A549 (cell line): Measurements from ENCODE around the gene MAP4K4. TPM values are rescaled to one million over a fixed set of nuclear protein-coding genes. Genes with fewer than 3 reads are reported as not detected.

Experiments
- ATAC-seq, 2 experiments: fragments of 200-7000 bp in 1 of 2; fragments of >200 bp in 1 of 2; cut with Nextera tagmentation in 1 of 2; cut with Tn5 transposase in 1 of 2; 3 replicates each; pipeline versions ENCODE4 v1.8.0 to v1.9.1; 2018 to 2020; ENCODE audit warnings: mild to moderate bottlenecking in 1 of 2, moderate library complexity in 1 of 2
- CTCF ChIA-PET: fragments of 300-600 bp; sonication (Branson Sonifier 250); formaldehyde crosslinking; extraction: SDS; loops from one replicate; lab custom pipeline; 2021; ENCODE audit warnings: antibody characterized with exemption, inconsistent platforms; lab: Yijun Ruan, JAX
- POLR2A ChIA-PET: fragments of 350-600 bp; formaldehyde crosslinking; extraction: SDS; loops from one replicate; lab custom pipeline; 2021; ENCODE audit warnings: antibody characterized with exemption, inconsistent platforms; lab: Yijun Ruan, JAX
- DNase-seq, 2 experiments: peaks; one replicate each; pipeline versions ENCODE4 v3.0.0 to v3.0.0-alpha.2; 2011 to 2016; ENCODE audit warnings: low read depth in 1 of 2, low spot score in 1 of 2
- FAIRE-seq: peaks from 2 replicates; lab custom pipeline; 2011; peaks lifted over from hg19 to GRCh38; lab: Jason Lieb, UNC
- H3K27ac ChIP-seq, 2 experiments: fragments of >200 bp; sonication (Bioruptor Twin); formaldehyde crosslinking; 3 replicates each; pipeline ENCODE4 v1.5.1; 2016 to 2017
- H3K4me1 ChIP-seq: fragments of >200 bp; sonication (Bioruptor Twin); formaldehyde crosslinking; 3 replicates; pipeline ENCODE4 v1.6.1; 2016
- H3K4me2 ChIP-seq: fragments of >200 bp; sonication (Bioruptor Twin); formaldehyde crosslinking; 3 replicates; pipeline ENCODE4 v1.6.1; 2016
- H3K4me3 ChIP-seq: fragments of >200 bp; sonication (Bioruptor Twin); formaldehyde crosslinking; 3 replicates; pipeline ENCODE4 v1.5.1; 2016
- H3K9me3 ChIP-seq: fragments of >200 bp; sonication (Bioruptor Twin); formaldehyde crosslinking; 3 replicates; pipeline ENCODE4 v1.6.1; 2016
- BHLHE40 ChIP-seq: IDR thresholded peaks from 2 replicates; pipeline ENCODE4 v1.6.1; 2012; ENCODE audit warnings: low read depth, low read length, inconsistent platforms
- CBX8 ChIP-seq: fragments of 200-600 bp; sonication (generic); IDR thresholded peaks from 2 replicates; pipeline ENCODE4 v1.6.1; 2016
- CHD4 ChIP-seq: fragments of 200-600 bp; sonication (generic); IDR thresholded peaks from 2 replicates; pipeline ENCODE4 v1.6.1; 2016; ENCODE audit warnings: antibody characterized with exemption, mild to moderate bottlenecking, borderline replicate concordance
- EHF ChIP-seq: fragments of 250-450 bp; sonication (Bioruptor Pico); IDR thresholded peaks from 2 replicates; pipeline ENCODE4 v1.5.0; 2020; ENCODE audit warnings: mild to moderate bottlenecking
- EHMT2 ChIP-seq: fragments of 200-600 bp; sonication (generic); IDR thresholded peaks from 2 replicates; pipeline ENCODE4 v1.6.1; 2016; ENCODE audit warnings: antibody characterized with exemption, low read depth, mild to moderate bottlenecking, moderate library complexity
- EP300 ChIP-seq, 2 experiments: fragments of >200 bp; sonication (Bioruptor Twin); formaldehyde crosslinking; IDR thresholded peaks; 2 replicates in 1 of 2; 3 replicates in 1 of 2; pipeline ENCODE4 v1.6.1; 2016 to 2017
- FOSL2 ChIP-seq, 2 experiments: fragments of 450-650 bp in 1 of 2; fragments of >200 bp in 1 of 2; sonication (Bioruptor Twin) in 1 of 2; formaldehyde crosslinking; IDR thresholded peaks; 2 replicates each; pipeline versions ENCODE4 v1.5.0 to v1.6.1; 2016 to 2020; ENCODE audit warnings: mild to moderate bottlenecking in 1 of 2, moderate library complexity in 1 of 2
- FOXS1 ChIP-seq: fragments of 250-450 bp; sonication (Bioruptor Pico); IDR thresholded peaks from 2 replicates; pipeline ENCODE4 v1.5.0; 2020; ENCODE audit warnings: mild to moderate bottlenecking, moderate library complexity
- GATA3 ChIP-seq: IDR thresholded peaks from 2 replicates; pipeline ENCODE4 v1.6.1; 2012; ENCODE audit warnings: borderline replicate concordance
- HOXA7 ChIP-seq: fragments of 250-450 bp; sonication (Bioruptor Pico); IDR thresholded peaks from 2 replicates; pipeline ENCODE4 v1.5.0; 2020; ENCODE audit warnings: mild to moderate bottlenecking, moderate library complexity
- KDM5A ChIP-seq: fragments of 200-600 bp; sonication (generic); IDR thresholded peaks from 2 replicates; pipeline ENCODE4 v1.6.1; 2016; ENCODE audit warnings: antibody characterized with exemption, mild to moderate bottlenecking
- MYC ChIP-seq: IDR thresholded peaks from 2 replicates; pipeline ENCODE4 v1.6.1; 2012; ENCODE audit warnings: mild to moderate bottlenecking, inconsistent platforms, low read length, improper control_type of control experiment, borderline replicate concordance
- NPAS2 ChIP-seq: fragments of 250-450 bp; sonication (Bioruptor Pico); IDR thresholded peaks from 2 replicates; pipeline ENCODE4 v1.8.0; 2022; ENCODE audit warnings: mild to moderate bottlenecking, moderate library complexity, borderline replicate concordance
- PBX3 ChIP-seq: IDR thresholded peaks from 2 replicates; pipeline ENCODE4 v1.6.1; 2012
- PHF8 ChIP-seq: fragments of 200-600 bp; sonication (generic); IDR thresholded peaks from 2 replicates; pipeline ENCODE4 v1.6.1; 2016; ENCODE audit warnings: low read depth, mild to moderate bottlenecking, antibody characterized with exemption, moderate library complexity, borderline replicate concordance
- RAD21 ChIP-seq, 2 experiments: fragments of >200 bp in 1 of 2; sonication (Bioruptor Twin) in 1 of 2; formaldehyde crosslinking in 1 of 2; IDR thresholded peaks in 1 of 2; conservative IDR thresholded peaks in 1 of 2; 2 replicates in 1 of 2; 3 replicates in 1 of 2; pipeline ENCODE4 v1.6.1; 2012 to 2018; ENCODE audit warnings: inconsistent platforms in 1 of 2
- RCOR1 ChIP-seq: fragments of 150-350 bp; IDR thresholded peaks from 2 replicates; pipeline ENCODE4 v1.6.1; 2014; ENCODE audit warnings: antibody characterized with exemption, low read length, low read depth
- RFX5 ChIP-seq: fragments of 450-650 bp; IDR thresholded peaks from 2 replicates; pipeline ENCODE4 v1.7.1; 2014; ENCODE audit warnings: antibody characterized with exemption, mild to moderate bottlenecking, moderate library complexity
- RNF2 ChIP-seq: fragments of 200-600 bp; sonication (generic); IDR thresholded peaks from 2 replicates; pipeline ENCODE4 v1.6.1; 2016; ENCODE audit warnings: low read depth, mild to moderate bottlenecking, antibody characterized with exemption, moderate library complexity, borderline replicate concordance
- SMC3 ChIP-seq: fragments of >200 bp; sonication (Bioruptor Twin); formaldehyde crosslinking; IDR thresholded peaks from 3 replicates; pipeline ENCODE4 v1.6.1; 2018; ENCODE audit warnings: inconsistent platforms
- TFCP2L1 ChIP-seq: fragments of 250-450 bp; sonication (Bioruptor Pico); IDR thresholded peaks from 2 replicates; pipeline ENCODE4 v1.5.0; 2021; ENCODE audit warnings: mild to moderate bottlenecking
- TP53 ChIP-seq: fragments of 250-450 bp; sonication (Bioruptor Pico); IDR thresholded peaks from 2 replicates; pipeline ENCODE4 v1.5.0; 2021; ENCODE audit warnings: mild to moderate bottlenecking, moderate library complexity
- ZNF302 ChIP-seq: fragments of 250-450 bp; sonication (Bioruptor Pico); IDR thresholded peaks from 2 replicates; pipeline ENCODE4 v1.9.0; 2021; ENCODE audit warnings: inconsistent platforms, mild to moderate bottlenecking, moderate library complexity
- ZSCAN20 ChIP-seq: fragments of 250-450 bp; sonication (Bioruptor Pico); IDR thresholded peaks from 2 replicates; pipeline ENCODE4 v1.8.0; 2022; ENCODE audit warnings: mild to moderate bottlenecking, moderate library complexity
- WGBS: methylation state at CpG from one replicate; pipeline ENCODE4 v1.1.6; 2017; ENCODE audit errors: missing lambda C conversion rate; 5-methylcytosine and 5-hydroxymethylcytosine counted together
- polyA plus RNA-seq, 4 experiments: library from polyadenylated mRNA; depleted of rRNA in 3 of 4; stranded (reverse); fragments of >200 nt; fragmentation: RNase III in 1 of 4; extraction: RNeasy Plus Mini Kit Qiagen cat#74134 plus additional on column Dnase treatment in 1 of 4; gene quantifications; 2 replicates in 3 of 4; 3 replicates in 1 of 4; pipeline ENCODE4 v1.2.3, GENCODE V29; 2011 to 2017
- TF ChIP-seq, protein P1 (sequence below): fragments of 150-350 bp; IDR thresholded peaks from 2 replicates; pipeline ENCODE4 v1.6.1; 2014; ENCODE audit warnings: low read depth, mild to moderate bottlenecking, low read length
- TF ChIP-seq, protein P2 (sequence below): fragments of >200 bp; sonication (Bioruptor Twin); formaldehyde crosslinking; IDR thresholded peaks from 2 replicates; pipeline ENCODE4 v1.6.1; 2016
- TF ChIP-seq, protein P3 (sequence below): fragments of 450-650 bp; IDR thresholded peaks from 2 replicates; pipeline ENCODE4 v1.6.1; 2014; ENCODE audit warnings: antibody characterized with exemption
- TF ChIP-seq, protein P4 (sequence below): fragments of 250-450 bp; sonication (Bioruptor Pico); IDR thresholded peaks from 2 replicates; pipeline ENCODE4 v1.5.0; 2020; ENCODE audit warnings: low read depth, mild to moderate bottlenecking, moderate library complexity

MAP4K4 gene
- polyA plus RNA-seq, 2 of the 4 experiments (the other 2 are of a cell fraction), result 61.9 to 82.2 TPM

GRCh38 chr2:101693991-101694588 is 3.4 kb upstream of the MAP4K4 start:
- DNase-seq, result no peak
- H3K9me3 ChIP-seq, result no peaks in the 10 kb centered on the region
- no peak for TF ChIP-seq FOXS1 (CRISPR knock-in tag)
- TF ChIP-seq, protein P1, sequence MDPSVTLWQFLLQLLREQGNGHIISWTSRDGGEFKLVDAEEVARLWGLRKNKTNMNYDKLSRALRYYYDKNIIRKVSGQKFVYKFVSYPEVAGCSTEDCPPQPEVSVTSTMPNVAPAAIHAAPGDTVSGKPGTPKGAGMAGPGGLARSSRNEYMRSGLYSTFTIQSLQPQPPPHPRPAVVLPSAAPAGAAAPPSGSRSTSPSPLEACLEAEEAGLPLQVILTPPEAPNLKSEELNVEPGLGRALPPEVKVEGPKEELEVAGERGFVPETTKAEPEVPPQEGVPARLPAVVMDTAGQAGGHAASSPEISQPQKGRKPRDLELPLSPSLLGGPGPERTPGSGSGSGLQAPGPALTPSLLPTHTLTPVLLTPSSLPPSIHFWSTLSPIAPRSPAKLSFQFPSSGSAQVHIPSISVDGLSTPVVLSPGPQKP, result no peak
- no peak for TF ChIP-seq RAD21 (conservative IDR thresholded peaks at IDR 0.05 in 1 of 2, IDR thresholded peaks at IDR 0.05 in 1 of 2)
- no peak for TF ChIP-seq ZSCAN20 (CRISPR knock-in tag)
- no peak for TF ChIP-seq CBX8
- no peak for TF ChIP-seq TP53 (CRISPR knock-in tag)
- TF ChIP-seq RNF2, result no peak
- TF ChIP-seq NPAS2, result no peak
- TF ChIP-seq KDM5A, result no peak
- no peak for TF ChIP-seq EHF (CRISPR knock-in tag)
- TF ChIP-seq TFCP2L1, result no peak
- TF ChIP-seq HOXA7, result no peak
- no peak for TF ChIP-seq FOSL2 (IDR thresholded peaks at IDR 0.05)
- no peak for TF ChIP-seq FOSL2 (CRISPR knock-in tag; IDR thresholded peaks at IDR 0.05)
- no peak for TF ChIP-seq EP300 (IDR thresholded peaks at IDR 0.05)
- TF ChIP-seq RCOR1, result no peak
- TF ChIP-seq BHLHE40, result no peak
- TF ChIP-seq, protein P2, sequence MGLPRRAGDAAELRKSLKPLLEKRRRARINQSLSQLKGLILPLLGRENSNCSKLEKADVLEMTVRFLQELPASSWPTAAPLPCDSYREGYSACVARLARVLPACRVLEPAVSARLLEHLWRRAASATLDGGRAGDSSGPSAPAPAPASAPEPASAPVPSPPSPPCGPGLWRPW, result no peak
- TF ChIP-seq GATA3, result no peak
- no peak for TF ChIP-seq MYC
- no peak for TF ChIP-seq ZNF302 (CRISPR knock-in tag)
- TF ChIP-seq, all 56 proteins: peak for 0
- Histone ChIP-seq H3K27ac (no peak overlapping the region), H3K4me1 (no peaks in the 10 kb centered on the region), H3K4me3 (no peak overlapping the region), H3K4me2 (no peak overlapping the region)
- ATAC-seq, result no peak
- ChIA-PET CTCF (interaction anchor here (1.2 to 1.6 kb wide), 3 partner anchors 9 to 138 kb away, joined by 3 to 5 read pairs (median 3); no protein-coding TSS in a partner anchor), POLR2A (no interaction called here)
- WGBS, result 58% methylated on average over 3 of the region's 3 CpGs
- no peak for FAIRE-seq

DNA sequence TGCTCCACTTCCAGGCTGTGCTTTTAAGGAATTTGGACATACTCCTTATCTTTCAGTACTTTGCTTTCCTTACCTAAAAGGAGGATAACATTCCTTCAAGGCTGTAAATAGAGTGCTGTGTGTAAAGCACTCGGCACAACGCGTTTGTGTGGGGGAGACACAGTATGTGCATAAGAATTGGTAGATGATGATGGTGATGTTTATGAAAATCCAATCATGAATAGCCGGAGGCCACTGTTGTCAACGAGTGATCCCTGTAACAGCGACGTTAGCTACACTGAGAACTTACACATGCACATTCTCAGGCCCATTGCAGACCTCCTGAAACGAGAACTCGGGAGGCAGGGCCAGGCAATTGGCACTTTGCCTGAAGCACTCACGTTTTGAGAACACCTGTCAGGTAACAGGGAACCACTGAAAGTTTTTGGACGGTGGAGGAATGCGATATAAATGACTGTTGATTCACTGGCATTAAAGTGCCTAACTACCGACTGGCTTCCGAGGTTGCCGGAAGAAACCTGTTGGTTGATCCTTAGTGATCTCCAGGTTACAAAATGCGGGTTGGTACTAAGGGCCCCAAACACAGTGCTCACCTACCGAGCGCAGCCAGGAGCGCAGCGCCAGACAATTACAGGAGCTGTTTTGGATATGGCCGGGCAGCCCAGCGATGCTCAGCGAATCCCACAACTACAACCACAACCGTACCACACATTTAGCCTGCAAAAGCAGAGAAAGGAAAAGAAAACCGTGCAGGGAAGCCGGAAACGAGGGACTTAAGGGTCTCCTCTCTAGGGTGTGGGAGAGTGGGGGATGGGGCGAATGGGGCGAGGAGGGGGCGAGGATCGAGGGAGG is 1.0 kb upstream of the MAP4K4 start:
- DNase-seq (no peak), FAIRE-seq (no peak), ATAC-seq (peak in 1 of 2 experiments; percentile 1; a peak in 1 of 6 replicates)
- Histone ChIP-seq H3K4me2 (peak overlapping the region; percentile 92), H3K9me3 (no peaks in the 10 kb centered on the region), H3K4me3 (peak overlapping the region; percentile 96), H3K4me1 (peaks cover 12% of the 10 kb centered on the region), H3K27ac (peak overlapping the region; percentile 91 to 93)
- CTCF ChIA-PET, result interaction anchor here (0.7 to 1.6 kb wide), 13 partner anchors 8 to 356 kb away, joined by 3 to 14 read pairs (median 3); no protein-coding TSS in a partner anchor
- POLR2A ChIA-PET, result interaction anchor here (0.6 to 1.3 kb wide), 9 partner anchors 8 to 178 kb away, joined by 3 to 5 read pairs (median 3); no protein-coding TSS in a partner anchor
- WGBS, result 78% methylated on average over 29 of the region's 31 CpGs
- TF ChIP-seq PHF8 (no peak), CHD4 (no peak), HOXA7 (no peak), SMC3 (no peak), NPAS2 (no peak), ZNF302 (CRISPR knock-in tag) (no peak), RFX5 (no peak), EHMT2 (no peak), EP300 (IDR thresholded peaks at IDR 0.05) (no peak), PBX3 (no peak), RCOR1 (no peak)
- TF ChIP-seq, protein P3, sequence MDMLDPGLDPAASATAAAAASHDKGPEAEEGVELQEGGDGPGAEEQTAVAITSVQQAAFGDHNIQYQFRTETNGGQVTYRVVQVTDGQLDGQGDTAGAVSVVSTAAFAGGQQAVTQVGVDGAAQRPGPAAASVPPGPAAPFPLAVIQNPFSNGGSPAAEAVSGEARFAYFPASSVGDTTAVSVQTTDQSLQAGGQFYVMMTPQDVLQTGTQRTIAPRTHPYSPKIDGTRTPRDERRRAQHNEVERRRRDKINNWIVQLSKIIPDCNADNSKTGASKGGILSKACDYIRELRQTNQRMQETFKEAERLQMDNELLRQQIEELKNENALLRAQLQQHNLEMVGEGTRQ, result no peak
- TF ChIP-seq, protein P1, result no peak
- TF ChIP-seq, protein P4, sequence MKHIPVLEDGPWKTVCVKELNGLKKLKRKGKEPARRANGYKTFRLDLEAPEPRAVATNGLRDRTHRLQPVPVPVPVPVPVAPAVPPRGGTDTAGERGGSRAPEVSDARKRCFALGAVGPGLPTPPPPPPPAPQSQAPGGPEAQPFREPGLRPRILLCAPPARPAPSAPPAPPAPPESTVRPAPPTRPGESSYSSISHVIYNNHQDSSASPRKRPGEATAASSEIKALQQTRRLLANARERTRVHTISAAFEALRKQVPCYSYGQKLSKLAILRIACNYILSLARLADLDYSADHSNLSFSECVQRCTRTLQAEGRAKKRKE, result no peak
